Astrocyte (in vitro differentiated cells and primary cell): ENCODE measurements around the gene CDRT4.

Source experiments
- CTCF ChIP-seq: IDR thresholded peaks from 2 replicates; pipeline ENCODE4 v1.5.1; 2011; ENCODE audit warnings: low read depth, mild to moderate bottlenecking, inconsistent platforms, low read length, moderate library complexity; ENCODE audit not compliant: insufficient read depth
- EZH2 ChIP-seq: IDR thresholded peaks from 2 replicates; pipeline ENCODE4 v1.6.1; 2012; ENCODE audit warnings: mild to moderate bottlenecking, low read length, inconsistent platforms; ENCODE audit not compliant: insufficient read depth

GRCh38 chr17:15464231-15464985, 3.0 kb downstream of the CDRT4 start:
- no peak for TF ChIP-seq CTCF
- no peak for TF ChIP-seq EZH2
